Right lobe of liver (tissue), 4 donors: Measurements from ENCODE around the gene CT83.

Experiments
- POLR2A ChIP-seq: fragments of 450-650 bp; IDR thresholded peaks from one replicate; pipeline ENCODE4 v1.6.1; 2017; ENCODE audit warnings: antibody characterized with exemption, mild to moderate bottlenecking
- TF ChIP-seq, protein P1 (sequence below), 4 donors: fragments of 200-600 bp in 3 of 4; fragments of 450-650 bp in 1 of 4; IDR thresholded peaks; one replicate each; pipeline versions ENCODE4 v1.5.1 to v1.8.0; 2016 to 2022; ENCODE audit warnings: antibody characterized with exemption in 4 of 4, mild to moderate bottlenecking in 2 of 4
- donor health status: DM: no; HTN: no; CAD: no.
- donor health status: DM: no; HTN: no; CAD: no.
- donor health status: DM: no; HTN: yes; CAD: no.

DNA sequence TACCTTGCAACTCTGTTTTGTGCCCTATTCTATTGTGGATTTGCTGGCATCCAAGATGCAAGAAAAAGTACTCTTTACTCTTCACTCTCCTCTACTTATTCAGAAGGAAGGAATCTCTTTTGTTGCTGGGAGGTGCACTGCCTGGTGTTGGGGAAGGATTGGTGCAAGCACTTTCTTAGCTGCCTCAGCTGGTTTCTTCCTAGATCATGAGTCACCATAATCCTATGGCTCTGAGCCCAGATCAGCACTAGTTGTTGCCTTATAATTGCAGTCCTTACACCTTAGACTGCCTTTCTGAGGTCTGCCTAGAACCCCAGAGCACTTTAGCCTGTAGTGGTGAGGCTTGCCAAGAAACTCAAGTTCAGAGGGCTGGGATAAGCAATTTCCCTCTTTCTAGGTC, 37.0 kb upstream of the CT83 start:
- TF ChIP-seq, protein P1, sequence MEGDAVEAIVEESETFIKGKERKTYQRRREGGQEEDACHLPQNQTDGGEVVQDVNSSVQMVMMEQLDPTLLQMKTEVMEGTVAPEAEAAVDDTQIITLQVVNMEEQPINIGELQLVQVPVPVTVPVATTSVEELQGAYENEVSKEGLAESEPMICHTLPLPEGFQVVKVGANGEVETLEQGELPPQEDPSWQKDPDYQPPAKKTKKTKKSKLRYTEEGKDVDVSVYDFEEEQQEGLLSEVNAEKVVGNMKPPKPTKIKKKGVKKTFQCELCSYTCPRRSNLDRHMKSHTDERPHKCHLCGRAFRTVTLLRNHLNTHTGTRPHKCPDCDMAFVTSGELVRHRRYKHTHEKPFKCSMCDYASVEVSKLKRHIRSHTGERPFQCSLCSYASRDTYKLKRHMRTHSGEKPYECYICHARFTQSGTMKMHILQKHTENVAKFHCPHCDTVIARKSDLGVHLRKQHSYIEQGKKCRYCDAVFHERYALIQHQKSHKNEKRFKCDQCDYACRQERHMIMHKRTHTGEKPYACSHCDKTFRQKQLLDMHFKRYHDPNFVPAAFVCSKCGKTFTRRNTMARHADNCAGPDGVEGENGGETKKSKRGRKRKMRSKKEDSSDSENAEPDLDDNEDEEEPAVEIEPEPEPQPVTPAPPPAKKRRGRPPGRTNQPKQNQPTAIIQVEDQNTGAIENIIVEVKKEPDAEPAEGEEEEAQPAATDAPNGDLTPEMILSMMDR (IDR thresholded peaks at IDR 0.05), result no peak
- no peak for TF ChIP-seq POLR2A
